ENCODE results near the gene VAPB.

DNA sequence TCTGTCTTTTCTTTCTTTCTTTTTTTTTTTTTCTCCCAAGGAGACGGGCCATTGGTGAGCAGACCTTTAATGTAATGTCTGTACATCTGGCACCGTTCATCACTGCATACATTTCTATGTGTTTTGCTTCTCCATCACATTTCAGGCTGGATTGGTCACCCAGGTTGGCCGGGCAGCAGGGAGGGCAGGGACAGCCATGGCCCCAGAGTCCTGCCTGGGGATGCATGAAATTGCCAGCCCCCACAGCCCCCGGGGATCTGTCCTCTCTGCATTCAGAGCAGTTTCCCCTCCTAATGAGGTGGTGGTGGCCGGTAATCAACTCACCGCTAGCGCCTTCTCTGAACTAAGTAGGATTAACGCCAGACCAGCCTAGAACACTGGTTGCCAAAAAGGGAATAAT lies 75.8 kb downstream of the VAPB start:
- TF ChIP-seq POLR2A (IDR thresholded peaks at IDR 0.05), result no peak
- TF ChIP-seq, protein P1, sequence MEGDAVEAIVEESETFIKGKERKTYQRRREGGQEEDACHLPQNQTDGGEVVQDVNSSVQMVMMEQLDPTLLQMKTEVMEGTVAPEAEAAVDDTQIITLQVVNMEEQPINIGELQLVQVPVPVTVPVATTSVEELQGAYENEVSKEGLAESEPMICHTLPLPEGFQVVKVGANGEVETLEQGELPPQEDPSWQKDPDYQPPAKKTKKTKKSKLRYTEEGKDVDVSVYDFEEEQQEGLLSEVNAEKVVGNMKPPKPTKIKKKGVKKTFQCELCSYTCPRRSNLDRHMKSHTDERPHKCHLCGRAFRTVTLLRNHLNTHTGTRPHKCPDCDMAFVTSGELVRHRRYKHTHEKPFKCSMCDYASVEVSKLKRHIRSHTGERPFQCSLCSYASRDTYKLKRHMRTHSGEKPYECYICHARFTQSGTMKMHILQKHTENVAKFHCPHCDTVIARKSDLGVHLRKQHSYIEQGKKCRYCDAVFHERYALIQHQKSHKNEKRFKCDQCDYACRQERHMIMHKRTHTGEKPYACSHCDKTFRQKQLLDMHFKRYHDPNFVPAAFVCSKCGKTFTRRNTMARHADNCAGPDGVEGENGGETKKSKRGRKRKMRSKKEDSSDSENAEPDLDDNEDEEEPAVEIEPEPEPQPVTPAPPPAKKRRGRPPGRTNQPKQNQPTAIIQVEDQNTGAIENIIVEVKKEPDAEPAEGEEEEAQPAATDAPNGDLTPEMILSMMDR (IDR thresholded peaks at IDR 0.05), result no peak
